ENCODE measurements around the gene ARHGEF25. TPM values are rescaled to one million over a fixed set of nuclear protein-coding genes. Genes with fewer than 3 reads are reported as not detected.

ARHGEF25 gene
- total RNA-seq, 1 donor from 2014 or later: 16.8 TPM

DNA sequence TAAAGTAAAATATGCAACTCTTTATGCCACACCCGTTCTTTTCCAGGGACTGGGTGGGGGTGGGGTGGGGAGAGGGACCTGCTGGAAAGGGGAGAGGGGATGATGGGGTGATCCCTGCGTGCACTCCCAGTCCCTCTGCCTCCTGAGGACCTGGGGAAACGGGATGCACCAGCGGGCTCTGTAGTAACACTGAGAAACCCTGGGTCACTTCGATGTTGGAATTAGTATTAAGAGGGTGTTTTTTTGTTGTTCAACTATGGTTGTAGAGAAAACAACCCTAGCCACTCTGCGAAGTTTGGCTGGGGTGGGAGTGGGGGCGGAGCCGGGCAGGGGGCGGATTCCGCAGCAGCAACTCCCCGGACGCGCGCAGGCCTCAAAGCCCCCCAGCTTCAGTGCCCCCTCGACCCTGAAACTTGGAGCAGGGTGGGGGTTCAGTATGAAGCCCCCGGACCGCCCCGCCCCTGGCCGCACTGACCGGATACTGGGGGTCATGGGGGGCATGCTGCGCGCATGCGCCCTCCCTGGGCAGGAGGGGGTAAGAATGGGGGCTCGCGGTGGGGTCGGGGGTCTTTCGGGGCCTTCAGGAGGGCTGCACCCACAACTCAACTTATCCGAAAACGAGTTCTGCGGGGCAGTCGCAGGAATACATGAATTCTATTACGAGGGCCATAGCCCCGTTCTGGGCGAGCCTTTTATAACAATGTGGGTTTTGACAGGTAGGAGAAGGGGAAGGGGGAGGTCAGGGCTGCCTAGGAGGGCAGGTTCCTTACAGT, 1.3 kb upstream of the ARHGEF25 start:
- H3K9ac ChIP-seq (ENCODE audit: low read length): no peak overlapping the region
- DNase-seq (ENCODE audit: low read depth) (no peak), FAIRE-seq (no peak)
- no peak overlapping the region for H3K4me3 ChIP-seq (ENCODE audit: insufficient read depth, low read depth, low read length)
- no peak overlapping the region for H3K27ac ChIP-seq (ENCODE audit: low read depth, low read length)
- H3K36me3 Mint-ChIP-seq (ENCODE audit: low read depth, unreplicated experiment): peaks cover 27% of the 10 kb centered on the region
- H2AFZ ChIP-seq (ENCODE audit: low read depth, low read length): peak overlapping the region; percentile 45
- H3K4me1 ChIP-seq (ENCODE audit: insufficient read depth, low read length): peaks cover 19% of the 10 kb centered on the region
- H3K4me3 Mint-ChIP-seq (ENCODE audit: unreplicated experiment): peak overlapping the region; percentile 78
- H3K4me2 ChIP-seq (ENCODE audit: low read length): peak overlapping the region; percentile 89
- no peaks in the 10 kb centered on the region for H3K79me2 ChIP-seq (ENCODE audit: insufficient read depth, low read length)
- H3K27ac Mint-ChIP-seq (ENCODE audit: unreplicated experiment): peak overlapping the region; percentile 12
- no peaks in the 10 kb centered on the region for H4K20me1 ChIP-seq (ENCODE audit: insufficient read depth, low read length)
- no peaks in the 10 kb centered on the region for H3K9me3 Mint-ChIP-seq (ENCODE audit: unreplicated experiment)
- H3K36me3 ChIP-seq (ENCODE audit: insufficient read depth, low read length): no peaks in the 10 kb centered on the region
- H3K27me3 Mint-ChIP-seq (ENCODE audit: low read depth, unreplicated experiment): peaks cover 17% of the 10 kb centered on the region
- no peaks in the 10 kb centered on the region for H3K27me3 ChIP-seq (ENCODE audit: insufficient read depth, low read length)
- no peaks in the 10 kb centered on the region for H3K9me3 ChIP-seq (ENCODE audit: insufficient read depth, low read depth, low read length)
- TF ChIP-seq, protein P1, sequence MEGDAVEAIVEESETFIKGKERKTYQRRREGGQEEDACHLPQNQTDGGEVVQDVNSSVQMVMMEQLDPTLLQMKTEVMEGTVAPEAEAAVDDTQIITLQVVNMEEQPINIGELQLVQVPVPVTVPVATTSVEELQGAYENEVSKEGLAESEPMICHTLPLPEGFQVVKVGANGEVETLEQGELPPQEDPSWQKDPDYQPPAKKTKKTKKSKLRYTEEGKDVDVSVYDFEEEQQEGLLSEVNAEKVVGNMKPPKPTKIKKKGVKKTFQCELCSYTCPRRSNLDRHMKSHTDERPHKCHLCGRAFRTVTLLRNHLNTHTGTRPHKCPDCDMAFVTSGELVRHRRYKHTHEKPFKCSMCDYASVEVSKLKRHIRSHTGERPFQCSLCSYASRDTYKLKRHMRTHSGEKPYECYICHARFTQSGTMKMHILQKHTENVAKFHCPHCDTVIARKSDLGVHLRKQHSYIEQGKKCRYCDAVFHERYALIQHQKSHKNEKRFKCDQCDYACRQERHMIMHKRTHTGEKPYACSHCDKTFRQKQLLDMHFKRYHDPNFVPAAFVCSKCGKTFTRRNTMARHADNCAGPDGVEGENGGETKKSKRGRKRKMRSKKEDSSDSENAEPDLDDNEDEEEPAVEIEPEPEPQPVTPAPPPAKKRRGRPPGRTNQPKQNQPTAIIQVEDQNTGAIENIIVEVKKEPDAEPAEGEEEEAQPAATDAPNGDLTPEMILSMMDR (IDR thresholded peaks at IDR 0.05; ENCODE audit: insufficient read depth, low read depth, low read length): no peak
- TF ChIP-seq EZH2 (IDR thresholded peaks at IDR 0.05; ENCODE audit: insufficient read depth, low read length): no peak
- peaks cover 13% of the 10 kb centered on the region for H3K4me1 Mint-ChIP-seq (ENCODE audit: low read depth, unreplicated experiment)

GRCh38 chr12:57610554-57611107, 604 bp upstream of the ARHGEF25 start:
- Mint-ChIP-seq H3K4me3 (ENCODE audit: unreplicated experiment) (peak overlapping the region; percentile 78), H3K36me3 (ENCODE audit: low read depth, unreplicated experiment) (peaks cover 34% of the 10 kb centered on the region), H3K27ac (ENCODE audit: unreplicated experiment) (no peak overlapping the region), H3K27me3 (ENCODE audit: low read depth, unreplicated experiment) (peaks cover 22% of the 10 kb centered on the region), H3K9me3 (ENCODE audit: unreplicated experiment) (no peaks in the 10 kb centered on the region), H3K4me1 (ENCODE audit: low read depth, unreplicated experiment) (peaks cover 8% of the 10 kb centered on the region)
- Histone ChIP-seq H3K9ac (ENCODE audit: low read length) (peak overlapping the region; percentile 81), H3K4me3 (ENCODE audit: insufficient read depth, low read depth, low read length) (peak overlapping the region; percentile 61), H3K9me3 (ENCODE audit: insufficient read depth, low read depth, low read length) (no peaks in the 10 kb centered on the region), H2AFZ (ENCODE audit: low read depth, low read length) (peak overlapping the region; percentile 85), H3K27me3 (ENCODE audit: insufficient read depth, low read length) (no peaks in the 10 kb centered on the region), H4K20me1 (ENCODE audit: insufficient read depth, low read length) (no peaks in the 10 kb centered on the region), H3K36me3 (ENCODE audit: insufficient read depth, low read length) (no peaks in the 10 kb centered on the region), H3K27ac (ENCODE audit: low read depth, low read length) (no peak overlapping the region), H3K4me1 (ENCODE audit: insufficient read depth, low read length) (peaks cover 14% of the 10 kb centered on the region), H3K4me2 (ENCODE audit: low read length) (peak overlapping the region; percentile 89), H3K79me2 (ENCODE audit: insufficient read depth, low read length) (no peaks in the 10 kb centered on the region)
- no peak for TF ChIP-seq EZH2 (IDR thresholded peaks at IDR 0.05; ENCODE audit: insufficient read depth, low read length)
- TF ChIP-seq, protein P1 (IDR thresholded peaks at IDR 0.05; ENCODE audit: insufficient read depth, low read depth, low read length): no peak
- no peak for FAIRE-seq
- DNase-seq (ENCODE audit: low read depth): no peak
